Jurkat, Clone E6-1 (cell line): ENCODE data around the gene KLHDC3.
"Not testable (repeated sequence)": the region's sequence is repeated elsewhere in the genome, so short reads cannot be mapped to it uniquely, and the experiment has no call there.

ENCODE experiments used
- DNase-seq: peaks from one replicate; pipeline ENCODE4 v3.0.0-alpha.2; 2011; ENCODE audit warnings: low read depth, low spot score
- H3K4me3 ChIP-seq: 2 replicates; pipeline ENCODE4 v1.5.1; 2011; ENCODE audit warnings: mild to moderate bottlenecking, low read length, control low read depth, moderate library complexity

KLHDC3 gene

GRCh38 chr6:42987533-42988451 is 26.3 kb upstream of the KLHDC3 start:
- no peak overlapping the region for H3K4me3 ChIP-seq
- DNase-seq: no peak

- no peak for DNase-seq
- H3K4me3 ChIP-seq: no peak overlapping the region
Measured at GRCh38 chr6:42988486-42989020, 25.5 kb upstream of the KLHDC3 start.

- no peak for DNase-seq
- no peak overlapping the region for H3K4me3 ChIP-seq
Measured at GRCh38 chr6:42989923-42990322, 24.1 kb upstream of the KLHDC3 start.

DNA sequence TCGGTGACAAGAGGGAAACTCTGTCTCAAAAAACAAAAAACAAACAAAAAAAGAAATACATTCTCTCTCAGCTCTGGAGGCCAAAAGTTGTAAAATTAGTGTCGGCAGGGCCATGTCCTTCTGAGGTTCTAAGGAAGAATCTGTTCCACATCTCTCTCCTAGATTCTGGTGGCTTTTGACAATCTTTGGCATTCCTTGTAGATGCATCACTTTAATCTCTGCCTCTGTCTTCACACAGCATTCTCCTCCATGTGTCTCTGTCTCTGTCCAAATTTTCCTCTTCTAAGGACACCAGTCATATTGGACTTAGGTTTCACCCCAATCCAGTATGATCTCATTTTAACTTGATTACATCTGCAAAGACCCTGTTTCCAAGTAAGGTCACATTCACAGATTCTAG is 20.6 kb upstream of the KLHDC3 start:
- H3K4me3 ChIP-seq: no peak overlapping the region
- no peak for DNase-seq

- no peak for DNase-seq
Measured at GRCh38 chr6:42996513-42996912, 17.5 kb upstream of the KLHDC3 start.

DNA sequence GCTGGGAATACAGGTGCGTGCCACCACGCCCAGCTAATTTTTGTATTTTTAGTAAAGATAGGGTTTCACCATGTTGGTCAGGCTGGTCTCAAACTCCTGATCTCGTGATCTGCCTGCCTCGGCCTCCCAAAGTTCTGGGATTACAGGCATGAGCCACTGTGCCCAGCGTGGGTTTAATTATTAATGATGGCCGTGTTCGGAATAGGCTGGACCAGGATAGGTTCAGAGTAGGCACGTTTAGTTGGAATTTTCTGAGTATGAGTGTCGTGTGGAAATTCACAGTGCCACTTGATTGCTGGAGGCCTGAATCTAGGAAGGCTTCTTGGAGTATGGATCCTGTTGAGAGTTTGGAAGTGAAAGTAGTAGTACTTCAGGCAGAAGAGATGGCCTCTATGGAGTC is 15.8 kb upstream of the KLHDC3 start:
- H3K4me3 ChIP-seq: not testable (repeated sequence)

More at GRCh38 chr6:42996513-42996912, 17.5 kb upstream of the KLHDC3 start:
- H3K4me3 ChIP-seq: no peak overlapping the region

DNA sequence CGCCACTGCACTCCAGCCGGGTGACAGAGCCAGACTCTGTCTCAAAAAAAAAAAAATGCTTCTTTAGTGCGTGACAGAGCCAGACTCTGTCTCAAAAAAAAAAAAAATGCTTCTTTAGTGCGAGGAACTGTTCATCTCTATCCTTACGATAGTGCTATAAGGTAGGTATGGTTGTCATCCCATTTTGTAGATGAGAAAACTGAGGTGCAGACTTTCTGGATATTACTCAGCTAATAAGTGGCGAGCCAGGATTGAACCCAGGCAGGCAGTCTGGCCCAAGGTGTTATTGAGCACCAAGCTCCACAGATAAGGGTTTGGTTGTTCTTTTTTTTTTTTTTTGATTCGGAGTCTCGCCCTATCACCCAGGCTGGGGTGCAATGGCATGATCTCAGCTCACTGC is 12.2 kb upstream of the KLHDC3 start:
- DNase-seq: no peak
- H3K4me3 ChIP-seq: no peak overlapping the region

More for the DNA sequence above, 15.8 kb upstream of the KLHDC3 start:
- DNase-seq: not testable (repeated sequence)

GRCh38 chr6:43005844-43006243 is 8.2 kb upstream of the KLHDC3 start:
- DNase-seq: no peak
- no peak overlapping the region for H3K4me3 ChIP-seq

DNA sequence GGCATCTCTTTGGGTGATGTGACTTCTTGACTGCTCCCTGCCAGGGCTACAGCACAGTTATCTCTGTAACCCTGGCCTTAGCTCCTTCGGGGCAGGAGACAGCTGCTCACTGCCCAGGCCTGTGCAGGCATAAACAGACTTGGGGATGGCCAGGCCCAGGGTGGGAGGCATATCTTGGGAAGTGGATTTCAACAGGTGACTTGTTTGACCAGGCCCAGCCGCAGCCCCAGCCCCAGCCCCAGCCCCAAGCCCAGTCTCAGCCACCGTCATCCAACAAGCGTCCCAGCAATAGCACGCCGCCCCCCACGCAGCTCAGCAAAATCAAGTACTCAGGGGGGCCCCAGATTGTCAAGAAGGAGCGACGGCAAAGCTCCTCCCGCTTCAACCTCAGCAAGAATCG is 7.8 kb upstream of the KLHDC3 start:
- DNase-seq: no peak
- H3K4me3 ChIP-seq: no peak overlapping the region

DNA sequence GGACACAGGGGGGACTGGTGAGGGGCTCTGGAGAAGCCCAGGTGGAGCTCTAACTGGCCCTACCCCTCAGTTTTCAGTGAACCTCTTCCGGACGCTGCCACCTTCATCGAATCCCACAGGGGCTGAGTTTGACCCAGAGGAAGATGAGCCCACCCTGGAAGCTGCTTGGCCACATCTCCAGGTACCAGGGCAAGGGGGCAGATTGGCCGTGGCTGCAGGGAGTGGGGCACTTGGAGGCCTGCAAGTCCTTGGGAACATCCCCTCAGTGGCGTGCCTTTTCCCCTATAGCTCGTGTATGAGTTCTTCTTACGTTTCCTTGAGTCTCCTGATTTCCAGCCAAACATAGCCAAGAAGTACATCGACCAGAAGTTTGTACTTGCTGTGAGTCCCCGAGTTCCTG is 6.9 kb upstream of the KLHDC3 start:
- no peak overlapping the region for H3K4me3 ChIP-seq
- no peak for DNase-seq

- DNase-seq: peak; percentile 48
- no peak overlapping the region for H3K4me3 ChIP-seq
Measured at GRCh38 chr6:43009124-43009523, 4.9 kb upstream of the KLHDC3 start.

GRCh38 chr6:43011207-43011606 is 2.8 kb upstream of the KLHDC3 start:
- no peak overlapping the region for H3K4me3 ChIP-seq
- DNase-seq: no peak

DNA sequence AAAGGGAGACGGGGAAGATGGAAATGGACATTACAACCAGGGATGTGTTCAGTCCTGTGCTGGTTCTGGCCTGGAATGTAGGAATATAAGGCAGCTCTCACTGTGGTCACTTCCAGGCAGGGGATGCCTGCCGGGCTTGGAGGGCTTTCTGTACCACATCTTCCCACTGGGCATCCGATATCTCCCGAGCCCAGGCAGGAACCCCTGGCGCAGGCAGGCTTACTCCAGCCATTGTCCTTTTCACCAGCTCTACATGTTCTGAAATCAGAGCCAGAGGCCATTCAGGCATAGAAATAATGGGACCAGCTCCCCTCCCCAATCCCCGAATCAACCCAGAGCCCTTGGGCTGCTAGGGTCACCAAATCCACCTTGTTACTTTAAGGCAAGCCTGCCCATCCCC is 1.7 kb upstream of the KLHDC3 start:
- DNase-seq: no peak
- H3K4me3 ChIP-seq: peak overlapping the region; percentile 86

GRCh38 chr6:43013097-43013842 is 779 bp upstream of the KLHDC3 start:
- DNase-seq: peak; percentile 36
- peak overlapping the region; percentile 86 for H3K4me3 ChIP-seq

- no peak for DNase-seq
Measured at GRCh38 chr6:43014434-43014909, 423 bp downstream of the KLHDC3 start.

DNA sequence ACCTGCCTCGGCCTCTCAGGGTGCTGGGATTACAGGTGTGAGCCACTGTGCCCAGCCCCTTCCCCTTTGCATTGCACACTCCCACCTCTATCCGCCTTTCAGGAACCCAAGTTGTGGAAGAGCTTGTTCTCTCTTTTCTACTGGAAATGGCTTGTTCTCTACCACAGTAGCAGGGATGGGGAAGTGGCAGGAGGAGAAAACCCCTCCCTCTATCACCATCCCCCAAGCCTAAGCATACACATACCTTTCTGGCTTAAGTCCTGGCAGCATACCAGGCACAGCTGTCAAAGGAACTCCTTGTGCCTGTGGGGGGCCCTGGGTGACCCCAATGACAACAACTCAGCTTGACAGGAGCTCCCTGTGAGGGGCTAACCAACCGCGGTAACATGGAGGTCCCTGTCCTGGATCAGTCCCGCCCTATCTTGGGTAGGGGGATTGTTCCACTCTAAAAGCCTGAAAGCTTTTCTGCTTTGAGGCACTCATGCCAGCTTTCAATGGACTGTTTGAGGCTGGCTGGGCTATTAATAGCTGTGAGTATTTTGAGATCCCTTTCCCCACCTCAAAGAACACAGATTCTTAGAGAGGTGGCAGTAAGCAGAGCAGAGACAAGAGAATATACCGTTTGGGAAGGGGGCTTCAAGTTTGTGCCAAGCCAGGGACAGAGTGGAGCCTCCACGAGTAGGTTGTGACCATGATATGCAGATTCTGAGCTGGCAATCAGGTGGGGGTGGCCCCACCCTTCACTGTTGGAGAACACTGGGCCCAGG is 2.3 kb downstream of the KLHDC3 start:
- no peak overlapping the region for H3K4me3 ChIP-seq
- DNase-seq: no peak

More at GRCh38 chr6:43014434-43014909, 423 bp downstream of the KLHDC3 start:
- peak overlapping the region; percentile 79 for H3K4me3 ChIP-seq

GRCh38 chr6:43016943-43017334 is 2.9 kb downstream of the KLHDC3 start:
- no peak for DNase-seq
- H3K4me3 ChIP-seq: no peak overlapping the region

DNA sequence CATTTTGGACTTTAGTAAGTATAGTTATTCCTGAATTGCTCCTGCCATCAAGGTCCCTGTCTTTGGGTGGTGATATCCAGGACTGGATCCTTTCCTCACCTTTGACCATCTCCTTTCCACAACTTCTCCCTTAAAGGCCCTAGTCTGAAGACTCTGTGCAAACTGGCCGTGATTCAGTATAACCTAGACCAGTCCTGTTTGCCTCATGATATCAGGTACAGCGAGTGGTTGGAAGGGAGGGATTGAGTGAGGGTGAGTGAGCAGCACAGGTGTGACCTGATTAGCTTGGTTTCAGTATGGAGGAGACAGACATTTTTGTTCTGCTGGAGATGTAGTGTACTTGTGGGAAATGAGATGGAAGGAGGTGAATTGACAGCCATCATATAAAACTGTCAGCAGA is 5.1 kb downstream of the KLHDC3 start:
- H3K4me3 ChIP-seq: no peak overlapping the region
- DNase-seq: no peak

GRCh38 chr6:43020052-43020705 is 6.1 kb downstream of the KLHDC3 start:
- no peak overlapping the region for H3K4me3 ChIP-seq

More at GRCh38 chr6:43020052-43020705, 6.1 kb downstream of the KLHDC3 start:
- DNase-seq: no peak
